Keratinocyte (primary cell): ENCODE results near the gene ABCG1. TPM values are rescaled to one million over a fixed set of nuclear protein-coding genes. Genes with fewer than 3 reads are reported as not detected.

Experiments used
- DNase-seq: peaks from one replicate; pipeline ENCODE4 v3.0.0-alpha.2; 2011; ENCODE audit warnings: low read depth, missing footprints, low spot score
- FAIRE-seq: peaks from 2 replicates; lab custom pipeline; 2011; peaks lifted over from hg19 to GRCh38; lab: Jason Lieb, UNC
- H2AFZ ChIP-seq: 2 replicates; pipeline ENCODE4 v1.6.0; 2012; ENCODE audit warnings: low read length, control low read depth, inconsistent platforms; ENCODE audit not compliant: control insufficient read depth
- H3K27ac ChIP-seq: 2 replicates; pipeline ENCODE4 v1.5.1; 2011; ENCODE audit warnings: low read length; ENCODE audit not compliant: control insufficient read depth, insufficient read depth
- H3K27me3 ChIP-seq: 3 replicates; pipeline ENCODE4 v1.6.0; 2011; ENCODE audit warnings: low read length; ENCODE audit not compliant: control insufficient read depth, insufficient read depth; ENCODE audit errors: extremely low read depth
- H3K36me3 ChIP-seq, 2 experiments: 2 replicates in 1 of 2; 3 replicates in 1 of 2; pipeline ENCODE4 v1.5.1; 2011; ENCODE audit warnings: low read length in 2 of 2, mild to moderate bottlenecking in 1 of 2; ENCODE audit not compliant: control insufficient read depth in 2 of 2, insufficient read depth in 2 of 2; ENCODE audit errors: extremely low read depth in 1 of 2
- H3K4me1 ChIP-seq: 3 replicates; pipeline ENCODE4 v1.5.1; 2011; ENCODE audit warnings: low read length; ENCODE audit not compliant: control insufficient read depth, insufficient read depth; ENCODE audit errors: extremely low read depth
- H3K4me2 ChIP-seq: 3 replicates; pipeline ENCODE4 v1.6.0; 2011; ENCODE audit warnings: low read depth, low read length; ENCODE audit not compliant: control insufficient read depth, insufficient read depth; ENCODE audit errors: extremely low read depth
- H3K4me3 ChIP-seq, 3 experiments: fragments of 200-600 bp in 1 of 3; sonication (generic) in 1 of 3; 2 replicates in 2 of 3; 3 replicates in 1 of 3; pipeline ENCODE4 v1.5.1; 2011 to 2016; ENCODE audit warnings: low read length in 3 of 3, mild to moderate bottlenecking in 3 of 3, control low read depth in 2 of 3, inconsistent platforms in 1 of 3, low read depth in 1 of 3, mixed read lengths in 1 of 3, mixed run types in 1 of 3, moderate library complexity in 1 of 3; ENCODE audit not compliant: control insufficient read depth in 2 of 3, insufficient read depth in 2 of 3; ENCODE audit errors: extremely low read depth in 1 of 3
- H3K79me2 ChIP-seq: 2 replicates; pipeline ENCODE4 v1.6.0; 2012; ENCODE audit warnings: low read length; ENCODE audit not compliant: control insufficient read depth, insufficient read depth
- H3K9ac ChIP-seq: 3 replicates; pipeline ENCODE4 v1.6.0; 2011; ENCODE audit warnings: low read length; ENCODE audit not compliant: control insufficient read depth, insufficient read depth; ENCODE audit errors: extremely low read depth
- H3K9me1 ChIP-seq: 3 replicates; pipeline ENCODE4 v1.6.0; 2011; ENCODE audit warnings: low read length; ENCODE audit not compliant: control insufficient read depth, insufficient read depth; ENCODE audit errors: extremely low read depth
- H3K9me3 ChIP-seq: 2 replicates; pipeline ENCODE4 v1.5.1; 2012; ENCODE audit warnings: low read depth, low read length; ENCODE audit not compliant: control insufficient read depth
- H4K20me1 ChIP-seq: 3 replicates; pipeline ENCODE4 v1.6.0; 2011; ENCODE audit warnings: low read length; ENCODE audit not compliant: control insufficient read depth, insufficient read depth; ENCODE audit errors: extremely low read depth
- EZH2 ChIP-seq: IDR thresholded peaks from one replicate; pipeline ENCODE4 v1.6.1; 2012; ENCODE audit warnings: inconsistent platforms, mild to moderate bottlenecking, low read length, moderate library complexity
- dilution Hi-C: fragments of 300-500 bp; cut with MboI; formaldehyde crosslinking; loops from one replicate; pipeline ENCODE4 v1.7.0; 2020; ENCODE audit warnings: low sequenced_read_pairs; ENCODE audit not compliant: extremely low pct_ligation_motif_present
- polyA plus RNA-seq, 5 experiments: library from polyadenylated mRNA; depleted of rRNA in 3 of 5; stranded (reverse) in 3 of 5; stranded (forward) in 1 of 5; unstranded in 1 of 5; fragments of >200 nt; gene quantifications; 1 replicate in 1 of 5; 2 replicates in 3 of 5; 3 replicates in 1 of 5; pipeline versions ENCODE4 v1.2.1 to v1.2.3, GENCODE V29; 2011 to 2012; ENCODE audit warnings: missing spikeins in 2 of 5, low read depth in 1 of 5, low replicate concordance in 1 of 5
- TF ChIP-seq, protein P1 (sequence below), 3 experiments: IDR thresholded peaks in 1 of 3; conservative IDR thresholded peaks in 1 of 3; optimal IDR thresholded peaks in 1 of 3; 2 replicates in 2 of 3; 3 replicates in 1 of 3; pipeline versions ENCODE3 to v1.5.1; 2011; ENCODE audit warnings: low read length in 3 of 3, mild to moderate bottlenecking in 3 of 3, moderate library complexity in 2 of 3, control low read depth in 1 of 3, inconsistent platforms in 1 of 3; ENCODE audit not compliant: insufficient read depth in 2 of 3; ENCODE audit errors: extremely low read depth in 1 of 3

The ABCG1 gene
- polyA plus RNA-seq, 1 donor (not counting 4 experiments of a cell fraction or from before 2014, with no cell fraction given): 3.3 TPM

DNA sequence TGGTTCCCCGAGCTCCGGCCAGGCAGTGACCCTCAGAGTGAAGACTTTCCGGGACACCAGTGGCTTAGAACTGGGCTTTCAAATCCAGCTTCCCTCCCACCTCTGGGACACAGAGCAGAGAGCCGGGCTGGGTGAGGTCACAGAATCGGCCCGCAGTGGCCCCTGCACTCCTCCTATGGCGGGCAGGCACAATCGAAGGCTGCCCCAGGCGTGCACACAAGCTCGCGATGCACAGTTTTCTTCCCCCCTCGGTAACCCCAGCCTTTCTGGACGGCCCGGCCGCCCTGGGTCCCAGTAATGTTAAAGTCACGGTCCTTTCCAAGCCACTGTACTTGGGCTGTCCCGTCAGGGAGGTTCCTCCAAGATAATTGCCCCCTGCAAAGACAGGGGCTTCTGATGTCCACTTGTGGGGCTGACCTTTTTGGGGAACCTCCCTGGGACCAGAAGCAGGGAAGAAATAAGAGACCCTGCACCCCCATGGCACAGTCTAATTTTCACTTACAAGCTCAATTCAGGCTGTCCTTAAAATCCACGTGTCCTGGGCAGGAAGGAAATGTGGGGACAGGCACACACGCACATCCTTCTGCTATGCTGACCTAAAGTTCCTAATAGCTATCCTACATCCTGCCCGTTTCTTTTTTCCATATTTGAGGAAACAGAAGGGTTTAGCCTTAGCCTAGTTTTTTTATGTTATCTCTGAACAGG lies 82.6 kb downstream of the ABCG1 start:
- H3K4me3 ChIP-seq: no peak overlapping the region
- H3K27ac ChIP-seq: no peak overlapping the region
- no peaks in the 10 kb centered on the region for H3K9me3 ChIP-seq
- H3K4me2 ChIP-seq: no peak overlapping the region
- H4K20me1 ChIP-seq: no peaks in the 10 kb centered on the region
- peaks cover 9% of the 10 kb centered on the region for H3K27me3 ChIP-seq
- no peak for TF ChIP-seq EZH2
- H3K79me2 ChIP-seq: no peaks in the 10 kb centered on the region
- no peak overlapping the region for H3K9ac ChIP-seq
- no peak overlapping the region for H2AFZ ChIP-seq
- H3K36me3 ChIP-seq: no peaks in the 10 kb centered on the region
- H3K4me1 ChIP-seq: no peaks in the 10 kb centered on the region
- no peak for FAIRE-seq
- DNase-seq: no peak
- dilution Hi-C loops: no loop called here
- H3K9me1 ChIP-seq: no peaks in the 10 kb centered on the region

DNA sequence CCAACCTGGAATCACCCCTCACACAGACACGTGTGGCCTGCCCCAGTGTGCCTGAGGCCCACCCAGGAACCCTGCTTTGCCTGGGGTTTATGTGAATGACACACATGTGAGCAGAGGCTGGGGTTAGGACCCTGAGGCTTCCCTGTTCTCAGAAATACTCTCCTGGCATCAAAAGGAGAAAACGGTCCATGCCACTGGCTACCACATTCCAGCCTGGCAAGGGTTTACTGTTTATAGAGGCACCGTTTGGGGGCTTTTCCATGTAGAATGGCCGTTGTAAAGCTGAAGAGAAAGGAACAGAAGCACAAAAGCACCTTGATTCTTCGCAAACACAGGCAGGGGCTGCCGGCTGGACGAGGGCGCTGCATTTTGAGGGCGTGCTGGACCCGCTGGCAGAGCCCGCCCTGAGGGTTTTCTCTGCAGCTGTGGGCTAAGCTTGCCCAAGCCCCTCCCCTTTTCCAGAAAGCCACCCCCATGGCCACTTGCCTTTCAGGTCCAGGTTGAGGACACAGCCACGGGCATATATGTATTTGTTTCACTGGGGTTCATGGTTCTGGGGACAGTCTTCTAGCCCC lies 83.2 kb downstream of the ABCG1 start:
- no peaks in the 10 kb centered on the region for H3K4me1 ChIP-seq
- H3K79me2 ChIP-seq: no peaks in the 10 kb centered on the region
- H3K27me3 ChIP-seq: peaks cover 7% of the 10 kb centered on the region
- H3K9ac ChIP-seq: no peak overlapping the region
- DNase-seq: no peak
- TF ChIP-seq, protein P1, sequence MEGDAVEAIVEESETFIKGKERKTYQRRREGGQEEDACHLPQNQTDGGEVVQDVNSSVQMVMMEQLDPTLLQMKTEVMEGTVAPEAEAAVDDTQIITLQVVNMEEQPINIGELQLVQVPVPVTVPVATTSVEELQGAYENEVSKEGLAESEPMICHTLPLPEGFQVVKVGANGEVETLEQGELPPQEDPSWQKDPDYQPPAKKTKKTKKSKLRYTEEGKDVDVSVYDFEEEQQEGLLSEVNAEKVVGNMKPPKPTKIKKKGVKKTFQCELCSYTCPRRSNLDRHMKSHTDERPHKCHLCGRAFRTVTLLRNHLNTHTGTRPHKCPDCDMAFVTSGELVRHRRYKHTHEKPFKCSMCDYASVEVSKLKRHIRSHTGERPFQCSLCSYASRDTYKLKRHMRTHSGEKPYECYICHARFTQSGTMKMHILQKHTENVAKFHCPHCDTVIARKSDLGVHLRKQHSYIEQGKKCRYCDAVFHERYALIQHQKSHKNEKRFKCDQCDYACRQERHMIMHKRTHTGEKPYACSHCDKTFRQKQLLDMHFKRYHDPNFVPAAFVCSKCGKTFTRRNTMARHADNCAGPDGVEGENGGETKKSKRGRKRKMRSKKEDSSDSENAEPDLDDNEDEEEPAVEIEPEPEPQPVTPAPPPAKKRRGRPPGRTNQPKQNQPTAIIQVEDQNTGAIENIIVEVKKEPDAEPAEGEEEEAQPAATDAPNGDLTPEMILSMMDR (optimal IDR thresholded peaks at IDR 0.05 in 1 of 3, IDR thresholded peaks at IDR 0.05 in 1 of 3, conservative IDR thresholded peaks at IDR 0.05 in 1 of 3; ENCODE audit: extremely low read depth in 1 of 3, insufficient read depth in 2 of 3, low read length in 3 of 3): no peak
- TF ChIP-seq EZH2: no peak
- H3K9me1 ChIP-seq: no peaks in the 10 kb centered on the region
- no peak overlapping the region for H2AFZ ChIP-seq
- no peak overlapping the region for H3K27ac ChIP-seq
- dilution Hi-C loops: no loop called here
- H3K9me3 ChIP-seq: no peaks in the 10 kb centered on the region
- no peaks in the 10 kb centered on the region for H4K20me1 ChIP-seq
- no peak overlapping the region for H3K4me3 ChIP-seq
- FAIRE-seq: no peak
- H3K4me2 ChIP-seq: no peak overlapping the region
- no peaks in the 10 kb centered on the region for H3K36me3 ChIP-seq
